Liver (tissue), 2 donors: ENCODE measurements around the gene IMPG1.

ENCODE experiments used
- TF ChIP-seq, protein P1 (sequence below): IDR thresholded peaks from 2 replicates; pipeline ENCODE4 v1.6.1; 2016; ENCODE audit warnings: antibody characterized with exemption
- TF ChIP-seq, protein P2 (sequence below): fragments of 150-350 bp; IDR thresholded peaks from 2 replicates; pipeline ENCODE4 v1.5.1; 2017; ENCODE audit warnings: improper control_type of control experiment, low read depth, low read length; ENCODE audit not compliant: missing input control
- donor health status: healthy.

DNA sequence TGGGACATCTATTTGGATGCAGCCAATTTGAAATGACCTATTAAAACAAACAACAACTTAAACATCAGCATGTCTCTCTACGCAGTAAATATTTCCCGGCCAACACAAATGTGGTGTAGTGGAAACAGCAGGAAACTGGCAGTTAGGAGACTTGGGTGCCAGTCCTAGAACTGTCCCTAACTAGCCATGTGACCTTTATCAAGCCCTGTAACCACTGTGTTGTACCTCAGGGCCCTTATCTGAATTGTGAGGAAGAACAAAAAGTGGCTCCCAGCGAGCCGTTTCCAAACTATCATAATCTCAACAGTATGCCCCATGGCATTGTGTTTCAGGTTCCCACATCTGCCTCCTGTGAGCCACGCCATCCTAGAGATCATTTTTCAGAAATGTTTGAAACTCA, 124.5 kb downstream of the IMPG1 start:
- TF ChIP-seq, protein P1, sequence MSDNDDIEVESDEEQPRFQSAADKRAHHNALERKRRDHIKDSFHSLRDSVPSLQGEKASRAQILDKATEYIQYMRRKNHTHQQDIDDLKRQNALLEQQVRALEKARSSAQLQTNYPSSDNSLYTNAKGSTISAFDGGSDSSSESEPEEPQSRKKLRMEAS, result no peak
- TF ChIP-seq, protein P2, sequence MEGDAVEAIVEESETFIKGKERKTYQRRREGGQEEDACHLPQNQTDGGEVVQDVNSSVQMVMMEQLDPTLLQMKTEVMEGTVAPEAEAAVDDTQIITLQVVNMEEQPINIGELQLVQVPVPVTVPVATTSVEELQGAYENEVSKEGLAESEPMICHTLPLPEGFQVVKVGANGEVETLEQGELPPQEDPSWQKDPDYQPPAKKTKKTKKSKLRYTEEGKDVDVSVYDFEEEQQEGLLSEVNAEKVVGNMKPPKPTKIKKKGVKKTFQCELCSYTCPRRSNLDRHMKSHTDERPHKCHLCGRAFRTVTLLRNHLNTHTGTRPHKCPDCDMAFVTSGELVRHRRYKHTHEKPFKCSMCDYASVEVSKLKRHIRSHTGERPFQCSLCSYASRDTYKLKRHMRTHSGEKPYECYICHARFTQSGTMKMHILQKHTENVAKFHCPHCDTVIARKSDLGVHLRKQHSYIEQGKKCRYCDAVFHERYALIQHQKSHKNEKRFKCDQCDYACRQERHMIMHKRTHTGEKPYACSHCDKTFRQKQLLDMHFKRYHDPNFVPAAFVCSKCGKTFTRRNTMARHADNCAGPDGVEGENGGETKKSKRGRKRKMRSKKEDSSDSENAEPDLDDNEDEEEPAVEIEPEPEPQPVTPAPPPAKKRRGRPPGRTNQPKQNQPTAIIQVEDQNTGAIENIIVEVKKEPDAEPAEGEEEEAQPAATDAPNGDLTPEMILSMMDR, result no peak
